Measurements from ENCODE around the gene SH3BGRL.

GRCh38 chrX:81338924-81339323, 137.0 kb downstream of the SH3BGRL start:
- TF ChIP-seq CTCF (CRISPR knock-in tag; IDR thresholded peaks at IDR 0.05) = no peak
- TF ChIP-seq, protein P1, sequence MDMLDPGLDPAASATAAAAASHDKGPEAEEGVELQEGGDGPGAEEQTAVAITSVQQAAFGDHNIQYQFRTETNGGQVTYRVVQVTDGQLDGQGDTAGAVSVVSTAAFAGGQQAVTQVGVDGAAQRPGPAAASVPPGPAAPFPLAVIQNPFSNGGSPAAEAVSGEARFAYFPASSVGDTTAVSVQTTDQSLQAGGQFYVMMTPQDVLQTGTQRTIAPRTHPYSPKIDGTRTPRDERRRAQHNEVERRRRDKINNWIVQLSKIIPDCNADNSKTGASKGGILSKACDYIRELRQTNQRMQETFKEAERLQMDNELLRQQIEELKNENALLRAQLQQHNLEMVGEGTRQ (IDR thresholded peaks at IDR 0.05; ENCODE audit: low read depth, low read length) = no peak
- TF ChIP-seq, protein P1 (CRISPR knock-in tag; IDR thresholded peaks at IDR 0.05; ENCODE audit: borderline replicate concordance) = no peak
- TF ChIP-seq ZNF431 (CRISPR knock-in tag; IDR thresholded peaks at IDR 0.05; ENCODE audit: borderline replicate concordance, low read depth) = no peak
- TF ChIP-seq EEA1 (CRISPR knock-in tag; IDR thresholded peaks at IDR 0.05; ENCODE audit: borderline replicate concordance) = no peak

Measured in HepG2 (cell line).